ENCODE measurements around the gene ZFP62.
"Not testable (repeated sequence)": the region's sequence is repeated elsewhere in the genome, so short reads cannot be mapped to it uniquely, and the experiment has no call there.

ZFP62 gene

DNA sequence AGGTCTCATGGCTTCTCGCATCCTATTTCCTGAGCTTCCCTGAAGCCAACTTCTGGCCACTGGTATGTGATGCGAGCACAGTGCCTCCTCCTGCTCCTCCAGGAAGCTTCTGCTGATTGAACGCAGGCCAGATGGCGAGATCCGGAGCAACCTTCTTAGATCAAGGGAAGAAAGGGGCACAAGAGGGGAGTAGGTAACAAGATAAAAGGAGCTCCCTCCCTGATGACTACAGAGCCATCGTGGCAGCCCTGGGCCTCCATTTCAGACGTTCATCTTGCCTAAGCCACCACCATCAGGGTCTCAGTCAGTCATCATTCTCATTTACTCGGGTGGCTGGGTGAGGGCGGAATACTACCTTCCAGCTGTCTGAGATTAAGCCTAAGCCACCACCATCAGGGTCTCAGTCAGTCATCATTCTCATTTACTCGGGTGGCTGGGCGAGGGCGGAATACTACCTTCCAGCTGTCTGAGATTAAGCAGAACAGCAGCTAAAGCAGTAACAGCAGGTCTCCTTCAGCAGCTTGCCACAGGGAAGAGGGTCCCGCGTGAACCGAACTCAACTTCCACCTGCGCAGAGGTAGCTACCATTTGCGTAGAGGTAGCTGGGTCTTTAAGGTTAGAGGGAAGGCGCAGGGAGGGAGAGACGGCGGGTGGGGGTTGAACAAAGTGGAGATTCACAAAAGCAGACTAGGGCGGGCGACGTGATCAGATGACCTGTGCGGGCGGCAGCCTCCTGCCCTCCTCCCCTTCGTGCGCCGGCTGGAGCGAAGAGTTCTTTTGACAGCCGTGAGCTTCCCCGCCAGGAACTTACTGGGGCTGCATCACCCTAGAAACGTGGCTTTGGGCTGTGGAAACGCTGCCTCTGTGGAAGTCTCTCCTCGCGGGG, 30.6 kb downstream of the ZFP62 start:
- DNase-seq (ENCODE audit: low spot score) = no peak

DNA sequence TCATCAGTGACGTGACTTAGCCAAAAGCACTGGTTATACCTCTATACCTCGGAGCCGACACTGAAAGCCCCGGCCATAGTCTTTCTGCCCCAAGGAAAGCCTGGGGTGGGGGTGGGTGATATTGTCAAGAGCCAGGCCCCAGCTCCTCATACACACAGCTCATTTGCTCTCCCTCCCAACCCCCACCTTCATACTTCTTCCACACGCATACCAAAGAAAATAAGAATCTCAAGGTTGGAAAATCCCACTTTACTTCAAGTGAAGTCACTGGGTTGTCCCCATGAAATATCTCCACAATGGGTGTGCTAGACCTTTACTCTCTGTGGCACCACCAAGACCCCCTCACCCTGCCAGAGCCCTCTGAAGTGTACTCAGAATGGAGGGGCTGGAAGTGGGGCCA, 31.4 kb downstream of the ZFP62 start:
- no peak for DNase-seq (ENCODE audit: low spot score)

DNA sequence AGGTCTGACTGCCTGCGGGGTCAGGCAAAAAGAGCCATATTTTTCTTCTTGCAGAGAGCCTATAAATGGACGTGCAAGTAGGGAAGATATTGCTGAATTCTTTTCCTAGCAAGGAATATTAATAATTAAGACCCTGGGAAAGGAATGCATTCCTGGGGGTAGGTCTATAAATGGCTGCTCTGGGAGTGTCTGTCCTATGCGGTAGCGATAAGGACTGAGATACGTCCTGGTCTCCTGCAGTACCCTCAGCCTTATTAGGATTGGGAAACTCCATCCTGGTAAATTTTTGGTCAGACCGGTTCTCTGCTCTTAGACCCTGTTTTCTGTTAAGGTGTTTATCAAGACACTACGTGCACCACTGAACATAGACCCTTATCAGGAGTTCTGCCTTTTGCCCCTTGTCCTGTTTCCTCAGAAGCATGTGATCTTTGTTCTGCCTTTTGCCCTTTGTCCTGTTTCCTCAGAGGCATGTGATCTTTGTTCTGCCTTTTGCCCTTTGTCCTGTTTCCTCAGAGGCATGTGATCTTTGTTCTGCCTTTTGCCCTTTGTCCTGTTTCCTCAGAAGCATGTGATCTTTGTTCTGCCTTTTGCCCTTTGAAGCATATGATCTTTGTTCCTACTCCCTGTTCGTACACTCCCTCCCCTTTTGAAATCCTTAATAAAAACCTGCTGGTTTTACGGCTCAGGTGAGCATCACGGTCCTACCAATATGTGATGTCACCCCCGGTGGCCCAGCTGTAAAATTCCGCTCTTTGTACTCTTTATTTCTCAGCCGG, 32.1 kb downstream of the ZFP62 start:
- DNase-seq (ENCODE audit: low spot score) = not testable (repeated sequence)

DNA sequence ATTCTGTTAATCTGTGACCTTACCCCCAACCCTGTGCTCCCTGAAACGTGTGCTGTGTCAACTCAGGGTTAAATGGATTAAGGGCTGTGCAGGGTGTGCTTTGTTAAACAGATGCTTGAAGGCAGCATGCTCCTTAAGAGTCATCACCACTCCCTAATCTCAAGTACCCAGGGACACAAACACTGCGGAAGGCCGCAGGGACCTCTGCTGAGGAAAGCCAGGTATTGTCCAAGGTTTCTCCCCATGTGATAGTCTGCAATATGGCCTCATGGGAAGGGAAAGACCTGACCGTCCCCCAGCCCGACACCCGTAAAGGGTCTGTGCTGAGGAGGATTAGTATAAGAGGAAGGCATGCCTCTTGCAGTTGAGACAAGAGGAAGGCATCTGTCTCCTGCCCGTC, 33.7 kb downstream of the ZFP62 start:
- DNase-seq (ENCODE audit: low spot score) = not testable (repeated sequence)

DNA sequence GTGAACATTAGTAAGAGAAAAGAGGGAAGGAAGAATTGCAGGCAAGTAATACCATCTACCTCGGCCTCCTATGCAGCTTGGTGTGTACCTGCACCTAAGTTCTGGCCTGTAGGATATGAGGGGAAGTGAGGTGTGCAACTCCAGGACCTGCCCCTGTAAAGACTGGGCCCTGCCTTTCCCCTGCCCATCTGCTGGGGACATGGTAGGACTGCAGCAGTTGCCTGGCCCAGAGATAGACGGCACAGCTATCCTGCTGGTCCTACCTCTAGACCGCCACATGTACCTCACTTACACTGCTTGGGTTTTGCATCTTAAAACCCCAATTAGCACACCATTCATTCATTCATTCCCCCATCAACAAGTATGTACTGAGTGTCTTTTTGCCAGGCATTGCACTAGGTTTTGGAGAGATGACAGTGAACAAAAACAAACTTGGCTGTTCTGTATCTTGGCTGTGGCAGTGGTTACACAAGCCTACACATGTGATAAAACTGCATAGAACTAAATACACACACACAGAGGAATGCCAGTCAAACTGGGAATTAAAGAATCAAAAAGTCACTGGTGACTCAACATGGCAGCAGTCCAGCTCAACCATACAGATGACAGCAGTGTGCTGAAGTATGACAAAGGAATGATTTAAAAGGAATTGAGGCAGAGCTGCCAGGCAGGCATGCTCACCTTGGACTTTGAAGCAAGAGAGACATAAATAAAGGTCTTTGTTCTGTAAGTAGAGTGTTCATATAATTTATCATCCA, 35.1 kb downstream of the ZFP62 start:
- DNase-seq (ENCODE audit: low spot score) = peak; percentile 85

DNA sequence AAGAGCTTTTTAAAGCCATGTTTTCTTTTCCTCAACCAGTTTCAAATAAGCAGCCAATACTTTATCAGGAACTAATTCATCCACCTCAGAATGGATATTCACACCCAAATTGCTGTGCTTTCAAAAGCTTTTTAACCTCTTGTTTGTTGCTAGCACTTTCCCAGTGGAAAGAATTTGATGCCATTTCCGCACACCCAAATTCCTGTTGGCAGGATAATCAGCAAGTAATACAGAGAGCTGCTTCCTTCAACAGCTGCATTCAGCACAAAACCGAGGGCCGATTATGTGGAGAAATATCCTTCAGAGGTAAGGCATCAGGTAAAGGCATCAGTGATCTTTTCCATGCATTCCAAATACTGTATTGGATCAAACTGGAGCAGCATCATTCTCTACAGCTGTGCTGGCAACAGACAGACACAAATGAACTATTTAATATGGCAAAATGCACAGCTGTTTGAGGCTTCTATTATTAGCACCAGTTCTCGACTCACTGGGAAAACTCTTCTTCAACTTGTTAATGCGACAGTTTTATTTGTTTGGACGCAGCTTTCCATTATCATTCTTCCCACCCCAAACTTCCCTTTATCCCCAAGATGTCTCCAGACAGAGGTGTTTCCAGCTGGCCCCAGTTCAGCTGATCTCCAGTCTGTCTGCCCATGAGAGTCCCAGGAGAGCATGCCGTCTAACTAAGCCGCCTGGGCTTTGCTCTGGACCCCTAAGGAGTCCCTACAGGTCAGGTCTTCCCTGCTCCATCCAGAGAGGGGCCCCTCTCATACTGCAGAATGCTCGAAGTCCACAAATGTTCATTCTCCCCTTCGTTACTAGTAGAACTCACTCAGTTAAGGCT, 36.2 kb downstream of the ZFP62 start:
- DNase-seq (ENCODE audit: low spot score) = no peak

DNA sequence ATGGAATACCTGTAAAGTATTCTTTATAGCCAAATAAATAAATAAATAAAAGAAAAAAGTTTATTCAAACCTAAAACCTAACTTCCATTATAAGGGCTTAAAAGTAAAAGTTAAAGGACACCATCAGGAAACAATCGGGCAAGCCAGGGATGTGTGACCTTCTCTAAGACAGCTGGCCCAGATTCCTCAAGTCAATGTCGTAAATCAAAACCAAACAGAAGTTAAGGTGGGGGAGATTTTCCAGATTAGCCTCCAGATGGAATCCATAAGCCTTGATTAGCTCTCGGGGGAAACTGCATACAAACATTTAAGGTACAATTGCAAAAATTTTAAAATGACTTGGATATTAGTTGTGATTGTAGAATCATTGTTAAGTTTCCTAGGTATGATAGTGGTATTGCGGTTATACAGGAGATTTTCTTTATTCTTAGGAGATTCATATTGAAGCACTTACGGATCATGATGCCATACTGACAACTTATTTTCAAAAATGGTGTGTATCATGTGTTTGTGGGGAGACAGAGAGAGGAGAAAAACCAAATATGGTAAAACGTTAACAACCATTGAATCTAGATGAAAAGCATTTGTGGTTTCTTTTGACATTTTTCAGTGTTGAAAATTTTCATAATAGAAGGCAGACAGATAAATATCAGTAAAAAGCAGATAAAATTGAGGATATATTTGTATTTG, 37.0 kb downstream of the ZFP62 start:
- no peak for DNase-seq (ENCODE audit: low spot score)

GRCh38 chr5:180823346-180823745, 37.7 kb downstream of the ZFP62 start:
- no peak for DNase-seq (ENCODE audit: low spot score)

DNA sequence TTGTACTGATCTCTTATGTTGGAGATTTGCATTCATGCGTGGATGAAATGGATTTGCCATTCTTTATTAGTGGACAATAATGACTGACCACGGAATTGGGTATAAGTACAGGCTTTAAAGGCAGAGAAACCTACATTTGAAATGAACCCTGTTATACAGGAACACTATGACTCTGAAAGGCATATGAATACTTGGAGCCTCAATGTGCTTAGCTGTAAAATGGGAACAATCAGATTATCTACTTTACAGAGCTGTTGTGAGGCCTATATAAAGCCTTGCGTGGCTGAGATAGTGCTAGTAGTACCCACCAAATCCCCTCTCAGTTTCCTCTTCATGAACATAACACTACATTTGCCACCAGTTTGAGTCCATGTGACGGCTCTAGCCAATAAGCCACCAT, 39.5 kb downstream of the ZFP62 start:
- no peak for DNase-seq (ENCODE audit: low spot score)

GRCh38 chr5:180820788-180821321, 40.2 kb downstream of the ZFP62 start:
- no peak for DNase-seq (ENCODE audit: low spot score)

DNA sequence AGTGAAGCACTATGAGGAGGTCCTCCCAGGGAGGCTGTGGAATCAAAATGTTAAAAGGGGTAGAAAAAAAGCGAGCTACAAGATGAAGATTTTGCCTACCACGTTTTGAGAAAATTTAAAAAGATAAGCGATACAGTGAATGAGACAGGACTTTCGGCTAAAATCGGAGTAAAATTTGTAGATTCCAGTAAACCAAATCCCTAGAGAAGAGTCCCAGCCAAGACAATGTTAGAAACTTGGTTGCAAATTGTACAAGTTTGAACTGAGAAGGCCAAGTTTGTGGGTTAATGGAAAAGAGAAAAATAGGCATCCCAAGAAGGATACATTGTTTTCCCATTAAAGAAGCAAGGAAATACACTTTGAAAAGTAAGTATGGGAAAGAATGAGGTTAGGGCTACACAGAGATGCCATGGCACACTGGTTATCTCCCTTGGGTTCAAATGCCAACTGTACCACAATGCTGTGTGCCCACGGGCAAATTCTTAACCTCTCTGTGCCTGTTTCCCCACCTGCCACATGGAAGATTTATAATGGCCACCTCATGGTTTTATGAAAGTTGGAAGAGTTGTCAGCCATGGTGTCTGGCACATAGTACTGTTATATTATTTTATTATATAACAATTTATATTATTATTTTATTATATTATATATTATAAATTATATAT, 42.3 kb downstream of the ZFP62 start:
- DNase-seq (ENCODE audit: low spot score) = no peak

DNA sequence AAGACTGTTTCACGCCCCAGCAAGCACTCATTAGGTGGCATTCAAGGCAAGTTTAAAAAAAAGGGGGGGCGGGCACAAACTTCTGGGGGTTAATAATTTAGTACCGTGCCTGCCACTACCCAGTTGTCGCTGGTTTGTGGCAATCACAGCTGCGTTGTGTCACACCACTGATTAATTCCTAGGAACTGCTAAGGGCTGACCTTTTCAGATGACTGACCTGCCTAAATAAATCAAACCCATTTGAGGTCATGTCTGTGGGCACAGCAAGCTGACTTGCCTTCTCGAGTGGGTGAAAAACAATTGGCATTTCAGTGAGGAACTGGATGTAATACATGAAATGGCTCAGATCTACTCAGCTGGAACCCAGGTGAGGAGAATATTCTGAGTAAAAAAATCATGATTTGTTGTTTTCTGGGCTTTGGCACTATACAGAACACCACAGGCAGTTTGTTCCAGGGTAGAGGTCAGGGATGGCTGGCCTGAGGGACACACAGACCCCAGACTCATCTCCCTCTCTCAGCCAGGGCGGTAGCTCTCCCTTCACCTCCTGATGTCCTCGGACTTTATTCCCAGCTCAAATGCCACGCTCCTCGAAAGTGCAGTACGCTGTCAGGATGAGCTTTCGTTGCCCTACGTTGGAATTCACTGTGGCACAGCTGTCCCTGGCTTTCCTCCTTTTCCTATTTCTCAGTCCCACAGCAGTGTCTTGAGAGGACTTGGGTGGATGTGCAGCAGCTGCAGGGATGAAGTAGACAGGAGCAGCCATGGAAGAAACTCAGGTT, 43.0 kb downstream of the ZFP62 start:
- DNase-seq (ENCODE audit: low spot score) = no peak

GRCh38 chr5:180816608-180817534, 44.2 kb downstream of the ZFP62 start:
- DNase-seq (ENCODE audit: low spot score) = no peak

GRCh38 chr5:180815293-180815917, 45.7 kb downstream of the ZFP62 start:
- DNase-seq (ENCODE audit: low spot score) = no peak

GRCh38 chr5:180813420-180813819, 47.7 kb downstream of the ZFP62 start:
- DNase-seq (ENCODE audit: low spot score) = no peak

DNA sequence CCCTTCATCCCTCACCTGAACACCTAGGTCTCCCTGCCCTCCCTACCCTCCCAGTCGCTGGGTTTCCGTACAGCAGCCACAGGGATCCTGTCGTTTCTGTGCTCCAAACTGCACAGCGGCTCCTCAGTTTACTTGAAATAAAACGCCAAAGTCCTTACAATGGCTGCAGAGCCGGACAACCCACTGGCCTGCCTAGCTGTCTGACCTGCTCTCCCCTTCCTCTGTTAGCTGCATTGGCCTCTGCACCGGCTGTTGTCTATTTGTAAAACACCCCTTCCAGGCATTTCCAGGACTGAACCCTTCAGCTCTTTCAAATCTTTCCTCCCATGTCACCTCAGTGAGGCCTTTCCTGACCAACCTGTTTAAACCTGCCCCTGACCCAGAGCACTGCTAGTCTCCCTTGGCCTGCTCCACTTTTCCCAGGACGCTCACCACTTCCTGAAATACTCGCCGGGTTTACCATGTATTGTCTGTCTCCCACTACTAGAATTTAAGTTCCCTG, 49.4 kb downstream of the ZFP62 start:
- no peak for DNase-seq (ENCODE audit: low spot score)

- no peak for DNase-seq (ENCODE audit: low spot score)
Measured at GRCh38 chr5:180810959-180811622, 50.0 kb downstream of the ZFP62 start.
